K562 (cell line): Measurements from ENCODE around the gene TBL2. TPM values are rescaled to one million over a fixed set of nuclear protein-coding genes. Genes with fewer than 3 reads are reported as not detected.

Source experiments
- ARID1B ChIP-seq: fragments of 450-650 bp; IDR thresholded peaks from 2 replicates; pipeline ENCODE4 v1.6.1; 2016; ENCODE audit warnings: antibody characterized with exemption, mild to moderate bottlenecking, inconsistent platforms
- BCL6 ChIP-seq: fragments of 250-450 bp; sonication (Bioruptor Pico); IDR thresholded peaks from 2 replicates; pipeline ENCODE4 v1.4.0; 2020
- HMG20A ChIP-seq: fragments of 450-650 bp; formaldehyde crosslinking; conservative IDR thresholded peaks from 2 replicates; pipeline ENCODE4 v1.4.0; 2020; ENCODE audit warnings: mild to moderate bottlenecking, mixed read lengths
- HMG20B ChIP-seq: fragments of 250-450 bp; sonication (Bioruptor Pico); IDR thresholded peaks from 2 replicates; pipeline ENCODE4 v1.5.0; 2021; ENCODE audit warnings: mild to moderate bottlenecking
- KLF6 ChIP-seq: fragments of 250-450 bp; sonication (Bioruptor Pico); IDR thresholded peaks from 2 replicates; pipeline ENCODE4 v1.4.0; 2020; ENCODE audit warnings: mild to moderate bottlenecking, moderate library complexity, borderline replicate concordance
- LCOR ChIP-seq: sonication (generic); formaldehyde crosslinking; IDR thresholded peaks from 2 replicates; pipeline ENCODE4 v1.8.0; 2022; ENCODE audit warnings: mild to moderate bottlenecking, missing genetic modification reagents
- MCM5 ChIP-seq: fragments of 450-650 bp; IDR thresholded peaks from 2 replicates; pipeline ENCODE4 v1.6.1; 2016; ENCODE audit warnings: low read depth
- MED1 ChIP-seq: sonication (generic); formaldehyde crosslinking; IDR thresholded peaks from 2 replicates; pipeline ENCODE4 v1.8.1; 2023; ENCODE audit warnings: missing genetic modification reagents, borderline replicate concordance
- NR4A1 ChIP-seq, 2 experiments: fragments of 250-450 bp in 1 of 2; fragments of 450-650 bp in 1 of 2; sonication (Bioruptor Pico) in 1 of 2; IDR thresholded peaks; 2 replicates each; pipeline versions ENCODE4 v1.4.0 to v1.6.1; 2016 to 2020; ENCODE audit warnings: mild to moderate bottlenecking in 2 of 2, missing compliant biosample characterization in 1 of 2, missing genetic modification characterization in 1 of 2, moderate library complexity in 1 of 2
- PML ChIP-seq: IDR thresholded peaks from 2 replicates; pipeline ENCODE4 v1.6.1; 2012; ENCODE audit warnings: low read length, inconsistent platforms
- RBM25 ChIP-seq: fragments of 200-400 bp; formaldehyde crosslinking; IDR thresholded peaks from 2 replicates; pipeline ENCODE4 v1.6.1; 2018; ENCODE audit warnings: low read length, low read depth, moderate library complexity; ENCODE audit not compliant: severe bottlenecking
- RCOR1 ChIP-seq, 2 experiments: IDR thresholded peaks; 2 replicates each; pipeline ENCODE4 v1.6.1; 2012; ENCODE audit warnings: low read depth in 2 of 2, low read length in 2 of 2, borderline replicate concordance in 1 of 2, improper control_type of control experiment in 1 of 2
- SRF ChIP-seq, 2 experiments: fragments of 250-450, 450-650 bp in 1 of 2; sonication (Bioruptor Pico) in 1 of 2; sonication (generic) in 1 of 2; formaldehyde crosslinking; IDR thresholded peaks; 2 replicates each; pipeline versions ENCODE4 v1.5.0 to v1.5.1; 2020 to 2022; ENCODE audit warnings: mild to moderate bottlenecking in 1 of 2, missing genetic modification reagents in 1 of 2
- TOE1 ChIP-seq, 2 experiments: fragments of 450-650 bp in 1 of 2; sonication (generic) in 1 of 2; formaldehyde crosslinking in 1 of 2; IDR thresholded peaks; 2 replicates each; pipeline versions ENCODE4 v1.7.1 to v1.8.0; 2016 to 2022; ENCODE audit warnings: borderline replicate concordance in 2 of 2, mild to moderate bottlenecking in 2 of 2, antibody characterized with exemption in 1 of 2, inconsistent platforms in 1 of 2, low read depth in 1 of 2, missing genetic modification reagents in 1 of 2, moderate library complexity in 1 of 2
- ZNF12 ChIP-seq: sonication (generic); formaldehyde crosslinking; IDR thresholded peaks from 2 replicates; pipeline ENCODE4 v1.4.0; 2020; ENCODE audit warnings: mild to moderate bottlenecking, missing genetic modification reagents
- ZNF263 ChIP-seq: sonication (generic); formaldehyde crosslinking; IDR thresholded peaks from 2 replicates; pipeline ENCODE4 v1.8.0; 2022; ENCODE audit warnings: mild to moderate bottlenecking, missing genetic modification reagents, borderline replicate concordance
- ZNF695 ChIP-seq: fragments of 450-650 bp; formaldehyde crosslinking; IDR thresholded peaks from 2 replicates; pipeline ENCODE4 v1.4.0; 2020; ENCODE audit warnings: mild to moderate bottlenecking, moderate library complexity
- ZNF699 ChIP-seq: fragments of 250-450 bp; sonication (Bioruptor Pico); IDR thresholded peaks from 2 replicates; pipeline ENCODE4 v1.8.0; 2021; ENCODE audit warnings: mild to moderate bottlenecking, moderate library complexity; ENCODE audit not compliant: insufficient replicate concordance
- ZNF764 ChIP-seq: fragments of 250-450 bp; sonication (Bioruptor Pico); IDR thresholded peaks from 2 replicates; pipeline ENCODE4 v1.4.0; 2020; ENCODE audit warnings: low read depth, mild to moderate bottlenecking, moderate library complexity
- polyA plus RNA-seq, 8 experiments: library from polyadenylated mRNA; depleted of rRNA in 4 of 8; stranded (reverse) in 5 of 8; unstranded in 3 of 8; fragments of >200 nt; fragmentation: Nextera tagmentation in 2 of 8; fragmentation: Illumina TruSeq in 1 of 8; extraction: Ambion mirVana in 2 of 8; extraction: Trizol in 1 of 8; gene quantifications; 2 replicates each; pipeline versions ENCODE4 v1.2.1 to v1.2.3, GENCODE V29; 2011 to 2014; ENCODE audit warnings: inconsistent platforms in 1 of 8, missing spikeins in 1 of 8
- total RNA-seq, 7 experiments: library from RNA; depleted of rRNA in 6 of 7; stranded (reverse); fragments of >200 nt in 6 of 7; fragmentation: Illumina TruSeq in 2 of 7; extraction: Trizol in 2 of 7; gene quantifications; 2 replicates each; pipeline versions ENCODE4 v1.2.1 to v1.2.3, GENCODE V29; 2011 to 2021; ENCODE audit warnings: low replicate concordance in 1 of 7
- TF ChIP-seq, protein P1 (sequence below): fragments of 250-450 bp; sonication (Bioruptor Pico); IDR thresholded peaks from 2 replicates; pipeline ENCODE4 v1.8.0; 2022; ENCODE audit warnings: moderate library complexity, mild to moderate bottlenecking, inconsistent platforms
- TF ChIP-seq, protein P2 (sequence below), 2 experiments: fragments of 450-650 bp in 1 of 2; sonication (generic) in 1 of 2; formaldehyde crosslinking in 1 of 2; IDR thresholded peaks in 1 of 2; conservative IDR thresholded peaks in 1 of 2; 2 replicates each; pipeline versions ENCODE4 v1.6.1 to v1.8.1; 2016 to 2023; ENCODE audit warnings: mild to moderate bottlenecking in 2 of 2, moderate library complexity in 2 of 2, inconsistent platforms in 1 of 2, missing genetic modification reagents in 1 of 2
- TF ChIP-seq, protein P3 (sequence below): fragments of 450-650 bp; IDR thresholded peaks from one replicate; pipeline ENCODE4 v1.6.1; 2018; ENCODE audit warnings: mild to moderate bottlenecking, moderate library complexity; ENCODE audit not compliant: partially characterized antibody

The TBL2 gene
- total and polyA plus RNA-seq, 9 of the 15 experiments (the other 6 are each of a cell fraction or from before 2014, with no cell fraction given) = 2.5 to 123 (median 49.2) TPM

DNA sequence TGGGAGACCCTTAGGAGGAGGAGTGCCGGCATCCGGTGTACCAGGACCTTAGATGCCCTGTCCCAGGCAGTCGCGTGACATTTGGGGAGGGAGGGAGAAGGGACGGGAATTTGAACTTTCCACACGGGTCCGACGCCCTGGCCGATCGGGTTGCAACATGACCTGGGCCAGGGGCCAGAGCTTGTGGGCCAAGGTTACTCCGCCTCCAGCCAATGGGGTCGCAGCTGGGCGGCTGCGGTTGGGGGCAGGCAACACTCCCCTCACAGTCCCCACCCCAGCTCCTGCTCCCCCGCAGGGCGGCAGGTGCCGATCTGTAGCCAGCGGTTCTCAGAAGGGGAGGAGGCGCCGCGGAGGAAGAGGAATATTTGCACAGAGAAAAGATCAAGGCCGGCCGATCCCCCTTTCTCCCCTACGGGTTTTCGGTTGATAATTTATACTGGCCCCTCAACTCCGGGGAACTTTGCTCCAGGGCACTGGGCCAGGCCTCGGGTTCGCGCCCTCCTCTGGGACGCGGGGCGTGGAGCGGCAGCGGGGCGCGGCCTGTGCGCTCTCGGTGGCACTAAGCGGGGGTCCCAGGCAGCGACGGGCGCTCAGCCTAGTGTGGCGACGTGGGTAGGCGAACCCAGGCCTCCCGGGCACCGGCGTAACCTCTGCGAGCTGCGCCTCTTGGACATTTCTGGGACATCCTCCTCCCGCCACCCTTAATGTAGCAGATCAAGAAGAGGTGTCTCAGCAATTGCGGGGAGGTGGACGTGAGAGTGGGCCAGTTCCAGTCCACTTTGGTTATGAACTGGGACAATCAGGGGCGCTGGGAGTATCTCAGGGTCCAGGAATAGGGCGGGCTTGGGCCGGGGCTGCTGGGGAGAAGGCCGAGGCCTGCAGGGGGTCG, 44.8 kb upstream of the TBL2 start (continued):
- TF ChIP-seq LCOR (peak; percentile 80; the same call in 1 of the 2 replicates), ARID1B (peak; percentile 64), SRF (CRISPR knock-in tag; IDR thresholded peaks at IDR 0.05) (peak in 1 of 2 experiments; percentile 43; a peak in 1 of 4 replicates), ZNF695 (CRISPR knock-in tag) (no peak), ZNF699 (CRISPR knock-in tag) (no peak), MED1 (no peak), NR4A1 (CRISPR knock-in tag; IDR thresholded peaks at IDR 0.05) (no peak), NR4A1 (tag; IDR thresholded peaks at IDR 0.05) (no peak), ZNF764 (CRISPR knock-in tag) (no peak), HMG20A (CRISPR knock-in tag) (no peak), MCM5 (no peak), HMG20B (no peak), RCOR1 (IDR thresholded peaks at IDR 0.05; ENCODE audit: borderline replicate concordance in 1 of 2, low read depth in 2 of 2, low read length in 2 of 2) (no peak; a peak in 1 of 4 replicates), RBM25 (no peak), KLF6 (CRISPR knock-in tag) (no peak), ZNF263 (peak; percentile 46; the same call in 1 of the 2 replicates), BCL6 (no peak), TOE1 (IDR thresholded peaks at IDR 0.05; ENCODE audit: borderline replicate concordance) (peak; percentile 54; the same call in 1 of the 2 replicates), TOE1 (CRISPR knock-in tag; IDR thresholded peaks at IDR 0.05; ENCODE audit: borderline replicate concordance, low read depth) (no peak), PML (no peak), ZNF12 (0 out of 2 replicates have a peak, but pooled peaks have one; percentile 4)
- TF ChIP-seq, protein P1, sequence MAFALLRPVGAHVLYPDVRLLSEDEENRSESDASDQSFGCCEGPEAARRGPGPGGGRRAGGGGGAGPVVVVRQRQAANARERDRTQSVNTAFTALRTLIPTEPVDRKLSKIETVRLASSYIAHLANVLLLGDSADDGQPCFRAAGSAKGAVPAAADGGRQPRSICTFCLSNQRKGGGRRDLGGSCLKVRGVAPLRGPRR (CRISPR knock-in tag) = no peak
- TF ChIP-seq, protein P2, sequence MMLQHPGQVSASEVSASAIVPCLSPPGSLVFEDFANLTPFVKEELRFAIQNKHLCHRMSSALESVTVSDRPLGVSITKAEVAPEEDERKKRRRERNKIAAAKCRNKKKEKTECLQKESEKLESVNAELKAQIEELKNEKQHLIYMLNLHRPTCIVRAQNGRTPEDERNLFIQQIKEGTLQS (IDR thresholded peaks at IDR 0.05) = peak; percentile 55; the same call in 1 of the 2 replicates
- TF ChIP-seq, protein P2 (CRISPR knock-in tag; conservative IDR thresholded peaks at IDR 0.05) = no peak
- TF ChIP-seq, protein P3, sequence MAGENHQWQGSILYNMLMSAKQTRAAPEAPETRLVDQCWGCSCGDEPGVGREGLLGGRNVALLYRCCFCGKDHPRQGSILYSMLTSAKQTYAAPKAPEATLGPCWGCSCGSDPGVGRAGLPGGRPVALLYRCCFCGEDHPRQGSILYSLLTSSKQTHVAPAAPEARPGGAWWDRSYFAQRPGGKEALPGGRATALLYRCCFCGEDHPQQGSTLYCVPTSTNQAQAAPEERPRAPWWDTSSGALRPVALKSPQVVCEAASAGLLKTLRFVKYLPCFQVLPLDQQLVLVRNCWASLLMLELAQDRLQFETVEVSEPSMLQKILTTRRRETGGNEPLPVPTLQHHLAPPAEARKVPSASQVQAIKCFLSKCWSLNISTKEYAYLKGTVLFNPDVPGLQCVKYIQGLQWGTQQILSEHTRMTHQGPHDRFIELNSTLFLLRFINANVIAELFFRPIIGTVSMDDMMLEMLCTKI = no peak
